Measurements from ENCODE around the gene DENND5B.
A peak's percentile ranks its signal among the peaks of the same experiment; 100 is the strongest.
"Not testable (repeated sequence)": the region's sequence is repeated elsewhere in the genome, so short reads cannot be mapped to it uniquely, and the experiment has no call there.

Gene DENND5B

GRCh38 chr12:31618228-31619025 is 27.5 kb upstream of the DENND5B start:
- Histone ChIP-seq H3K9me3 (ENCODE audit: control insufficient read depth in 2 of 2, low read length in 2 of 2) (no peaks in the 10 kb centered on the region), H3K36me3 (ENCODE audit: control insufficient read depth in 2 of 2, insufficient read depth in 2 of 2, low read length in 2 of 2) (no peaks in the 10 kb centered on the region), H3K4me3 (ENCODE audit: low read length in 2 of 2) (no peak overlapping the region), H3K4me1 (ENCODE audit: control insufficient read depth, insufficient read depth, low read length) (no peaks in the 10 kb centered on the region), H3K27ac (ENCODE audit: low read length) (no peak overlapping the region), H3K27me3 (ENCODE audit: control insufficient read depth in 1 of 2, insufficient read depth in 2 of 2, low read length in 2 of 2) (no peaks in the 10 kb centered on the region), H3K9ac (ENCODE audit: low read length in 2 of 2) (no peak overlapping the region)

DNA sequence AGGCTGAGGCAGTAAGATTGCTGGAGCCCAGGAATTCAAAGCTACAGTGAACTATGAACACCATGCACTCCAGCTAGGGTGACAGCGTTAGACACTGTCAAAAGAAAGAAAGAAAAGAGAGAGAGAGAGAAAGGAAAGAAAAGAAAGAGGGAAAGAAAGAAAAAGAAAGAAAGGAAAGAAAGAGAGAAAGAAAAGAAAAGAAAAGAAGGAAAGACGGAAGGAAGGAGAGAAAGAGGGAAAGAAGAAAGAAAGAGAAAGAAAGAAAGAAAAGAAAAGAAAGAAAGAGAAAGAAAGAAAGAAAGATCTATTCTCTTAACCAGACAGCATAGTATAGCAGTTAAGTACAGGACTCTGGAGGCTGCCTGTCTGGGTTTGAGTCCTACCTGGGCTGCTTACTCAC is 21.9 kb upstream of the DENND5B start:
- peaks cover 0 to 2% of the 10 kb centered on the region in 2 donors for H3K9me3 ChIP-seq (ENCODE audit: control insufficient read depth in 2 of 2, low read length in 2 of 2)
- H3K9ac ChIP-seq (ENCODE audit: low read length in 2 of 2) = no peak overlapping the region
- H3K4me1 ChIP-seq (ENCODE audit: control insufficient read depth, insufficient read depth, low read length) = no peaks in the 10 kb centered on the region
- H3K27ac ChIP-seq (ENCODE audit: low read length) = no peak overlapping the region
- H3K36me3 ChIP-seq (ENCODE audit: control insufficient read depth in 2 of 2, insufficient read depth in 2 of 2, low read length in 2 of 2) = no peaks in the 10 kb centered on the region
- H3K27me3 ChIP-seq (ENCODE audit: control insufficient read depth in 1 of 2, insufficient read depth in 2 of 2, low read length in 2 of 2) = no peaks in the 10 kb centered on the region
- no peak overlapping the region for H3K4me3 ChIP-seq (ENCODE audit: low read length in 2 of 2)

GRCh38 chr12:31608299-31608698 is 17.4 kb upstream of the DENND5B start:
- H3K4me3 ChIP-seq (ENCODE audit: low read length in 2 of 2); H3K4me1 ChIP-seq (ENCODE audit: control insufficient read depth, insufficient read depth, low read length); H3K27ac ChIP-seq (ENCODE audit: low read length); H3K9ac ChIP-seq (ENCODE audit: low read length in 2 of 2); H3K9me3 ChIP-seq (ENCODE audit: control insufficient read depth in 2 of 2, low read length in 2 of 2); H3K27me3 ChIP-seq (ENCODE audit: control insufficient read depth in 1 of 2, insufficient read depth in 2 of 2, low read length in 2 of 2); H3K36me3 ChIP-seq (ENCODE audit: control insufficient read depth in 2 of 2, insufficient read depth in 2 of 2, low read length in 2 of 2): not testable (repeated sequence)

GRCh38 chr12:31605531-31605930 is 14.6 kb upstream of the DENND5B start:
- Histone ChIP-seq H3K27me3 (ENCODE audit: control insufficient read depth in 1 of 2, insufficient read depth in 2 of 2, low read length in 2 of 2) (no peaks in the 10 kb centered on the region), H3K9ac (ENCODE audit: low read length in 2 of 2) (no peak overlapping the region), H3K4me3 (ENCODE audit: low read length in 2 of 2) (no peak overlapping the region), H3K9me3 (ENCODE audit: control insufficient read depth in 2 of 2, low read length in 2 of 2) (peaks cover 0 to 2% of the 10 kb centered on the region in 2 donors), H3K36me3 (ENCODE audit: control insufficient read depth in 2 of 2, insufficient read depth in 2 of 2, low read length in 2 of 2) (no peaks in the 10 kb centered on the region), H3K4me1 (ENCODE audit: control insufficient read depth, insufficient read depth, low read length) (no peaks in the 10 kb centered on the region), H3K27ac (ENCODE audit: low read length) (no peak overlapping the region)

DNA sequence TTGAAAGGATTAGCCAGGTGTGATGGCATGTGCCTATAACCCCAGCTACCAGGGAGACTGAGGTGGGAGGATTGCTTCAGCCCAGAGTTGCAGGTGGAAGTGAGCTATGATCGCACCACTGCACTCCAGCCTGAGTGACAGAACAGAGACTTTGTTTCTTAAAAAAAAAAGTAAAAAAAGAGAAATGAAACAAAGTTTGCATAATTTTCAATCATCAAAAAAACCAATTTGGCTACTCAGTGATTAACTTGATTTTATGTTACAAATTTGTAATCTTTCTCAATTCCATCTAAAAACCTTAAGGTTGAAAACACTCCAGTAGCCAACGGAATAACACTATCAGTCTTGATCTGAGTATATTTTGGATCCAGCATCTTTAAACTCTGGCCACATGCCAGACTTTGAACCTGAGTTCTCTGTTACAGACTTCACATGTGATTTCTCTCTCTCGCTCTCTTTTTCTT is 12.6 kb upstream of the DENND5B start:
- H3K27ac ChIP-seq (ENCODE audit: low read length) = no peak overlapping the region

GRCh38 chr12:31600750-31601149 is 9.8 kb upstream of the DENND5B start:
- no peaks in the 10 kb centered on the region for H3K36me3 ChIP-seq (ENCODE audit: control insufficient read depth in 2 of 2, insufficient read depth in 2 of 2, low read length in 2 of 2)
- H3K9me3 ChIP-seq (ENCODE audit: control insufficient read depth in 2 of 2, low read length in 2 of 2) = no peaks in the 10 kb centered on the region
- no peak overlapping the region for H3K4me3 ChIP-seq (ENCODE audit: low read length in 2 of 2)
- H3K4me1 ChIP-seq (ENCODE audit: control insufficient read depth, insufficient read depth, low read length) = no peaks in the 10 kb centered on the region
- H3K27me3 ChIP-seq (ENCODE audit: control insufficient read depth in 1 of 2, insufficient read depth in 2 of 2, low read length in 2 of 2) = no peaks in the 10 kb centered on the region
- H3K27ac ChIP-seq (ENCODE audit: low read length) = no peak overlapping the region
- H3K9ac ChIP-seq (ENCODE audit: low read length in 2 of 2) = no peak overlapping the region

More for the DNA sequence above, 12.6 kb upstream of the DENND5B start:
- H3K9ac ChIP-seq (ENCODE audit: low read length in 2 of 2) = no peak overlapping the region
- no peaks in the 10 kb centered on the region for H3K27me3 ChIP-seq (ENCODE audit: control insufficient read depth in 1 of 2, insufficient read depth in 2 of 2, low read length in 2 of 2)
- no peak overlapping the region for H3K4me3 ChIP-seq (ENCODE audit: low read length in 2 of 2)
- no peaks in the 10 kb centered on the region for H3K36me3 ChIP-seq (ENCODE audit: control insufficient read depth in 2 of 2, insufficient read depth in 2 of 2, low read length in 2 of 2)
- H3K4me1 ChIP-seq (ENCODE audit: control insufficient read depth, insufficient read depth, low read length) = no peaks in the 10 kb centered on the region
- H3K9me3 ChIP-seq (ENCODE audit: control insufficient read depth in 2 of 2, low read length in 2 of 2) = peaks cover 0 to 2% of the 10 kb centered on the region in 2 donors

DNA sequence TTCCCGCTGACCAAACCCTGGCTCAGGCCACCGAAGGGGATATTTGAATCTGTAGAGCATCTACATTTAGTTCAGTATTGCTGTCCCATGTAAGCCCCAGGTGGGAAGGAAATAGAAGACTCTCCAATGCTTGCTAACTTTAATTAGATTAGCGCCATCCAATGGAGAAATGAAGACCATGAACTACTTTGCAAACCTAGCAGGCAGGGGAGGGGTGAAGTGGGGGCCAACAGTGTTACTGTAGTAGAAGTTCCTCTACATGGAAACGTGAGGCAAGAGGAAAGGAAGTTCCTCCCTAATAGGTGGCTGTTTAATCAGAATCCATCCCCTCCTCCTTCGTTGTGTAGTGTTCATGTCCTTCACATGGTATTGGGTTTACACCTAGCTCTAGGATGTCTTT is 9.3 kb upstream of the DENND5B start:
- H3K27me3 ChIP-seq (ENCODE audit: control insufficient read depth in 1 of 2, insufficient read depth in 2 of 2, low read length in 2 of 2) = no peaks in the 10 kb centered on the region
- H3K9ac ChIP-seq (ENCODE audit: low read length in 2 of 2) = no peak overlapping the region
- no peaks in the 10 kb centered on the region for H3K4me1 ChIP-seq (ENCODE audit: control insufficient read depth, insufficient read depth, low read length)
- H3K9me3 ChIP-seq (ENCODE audit: control insufficient read depth in 2 of 2, low read length in 2 of 2) = no peaks in the 10 kb centered on the region
- H3K27ac ChIP-seq (ENCODE audit: low read length) = no peak overlapping the region
- H3K36me3 ChIP-seq (ENCODE audit: control insufficient read depth in 2 of 2, insufficient read depth in 2 of 2, low read length in 2 of 2) = no peaks in the 10 kb centered on the region
- no peak overlapping the region for H3K4me3 ChIP-seq (ENCODE audit: low read length in 2 of 2)

DNA sequence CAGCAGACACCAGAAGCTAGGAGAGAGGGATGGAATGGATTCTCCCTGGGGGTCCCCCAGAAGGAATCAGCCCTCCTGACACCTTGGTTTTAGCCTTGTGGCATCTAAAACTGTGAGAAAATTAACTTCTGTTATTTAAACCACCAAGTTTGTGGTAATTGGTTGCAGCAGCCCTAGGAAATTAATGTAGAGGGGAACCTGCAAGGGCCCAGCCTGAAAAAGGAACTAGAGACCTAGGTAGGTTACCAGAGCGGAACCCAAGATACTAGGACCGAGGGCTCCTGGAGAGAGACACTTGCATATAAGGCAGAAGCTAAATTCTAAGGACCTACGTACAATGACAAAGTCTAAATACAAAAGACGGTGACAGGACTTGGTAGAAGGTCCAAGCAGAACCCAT is 8.1 kb upstream of the DENND5B start:
- Histone ChIP-seq H3K9ac (ENCODE audit: low read length in 2 of 2) (no peak overlapping the region), H3K27ac (ENCODE audit: low read length) (no peak overlapping the region), H3K36me3 (ENCODE audit: control insufficient read depth in 2 of 2, insufficient read depth in 2 of 2, low read length in 2 of 2) (no peaks in the 10 kb centered on the region), H3K4me3 (ENCODE audit: low read length in 2 of 2) (no peak overlapping the region), H3K9me3 (ENCODE audit: control insufficient read depth in 2 of 2, low read length in 2 of 2) (no peaks in the 10 kb centered on the region), H3K4me1 (ENCODE audit: control insufficient read depth, insufficient read depth, low read length) (no peaks in the 10 kb centered on the region), H3K27me3 (ENCODE audit: control insufficient read depth in 1 of 2, insufficient read depth in 2 of 2, low read length in 2 of 2) (no peaks in the 10 kb centered on the region)

DNA sequence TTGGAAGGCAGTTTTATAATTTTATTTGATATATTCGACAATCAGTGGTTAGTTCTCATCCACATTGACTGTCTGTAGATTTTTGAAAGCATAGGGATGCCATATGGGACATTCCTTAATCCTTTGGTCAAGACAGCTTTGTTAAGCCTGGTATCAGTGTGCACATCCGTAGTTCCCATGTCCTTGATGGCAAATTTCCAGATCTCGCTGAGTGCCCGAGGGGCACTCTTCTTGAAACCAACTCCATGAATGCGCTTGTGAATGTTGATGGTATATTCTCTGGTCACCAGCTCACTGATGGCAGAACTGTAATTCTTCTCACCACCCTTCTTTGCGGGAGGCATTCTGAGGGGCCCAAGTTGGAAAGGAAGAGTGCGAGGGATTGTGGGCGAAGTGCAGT is 6.1 kb upstream of the DENND5B start:
- no peak overlapping the region for H3K27ac ChIP-seq (ENCODE audit: low read length)
- no peak overlapping the region for H3K9ac ChIP-seq (ENCODE audit: low read length in 2 of 2)
- H3K4me3 ChIP-seq (ENCODE audit: low read length in 2 of 2) = no peak overlapping the region
- no peaks in the 10 kb centered on the region for H3K9me3 ChIP-seq (ENCODE audit: control insufficient read depth in 2 of 2, low read length in 2 of 2)
- H3K4me1 ChIP-seq (ENCODE audit: control insufficient read depth, insufficient read depth, low read length) = no peaks in the 10 kb centered on the region
- no peaks in the 10 kb centered on the region for H3K27me3 ChIP-seq (ENCODE audit: control insufficient read depth in 1 of 2, insufficient read depth in 2 of 2, low read length in 2 of 2)
- no peaks in the 10 kb centered on the region for H3K36me3 ChIP-seq (ENCODE audit: control insufficient read depth in 2 of 2, insufficient read depth in 2 of 2, low read length in 2 of 2)

- peaks cover 3% of the 10 kb centered on the region for H3K4me1 ChIP-seq (ENCODE audit: control insufficient read depth, insufficient read depth, low read length)
- H3K36me3 ChIP-seq (ENCODE audit: control insufficient read depth in 2 of 2, insufficient read depth in 2 of 2, low read length in 2 of 2) = no peaks in the 10 kb centered on the region
- no peaks in the 10 kb centered on the region for H3K9me3 ChIP-seq (ENCODE audit: control insufficient read depth in 2 of 2, low read length in 2 of 2)
- H3K27me3 ChIP-seq (ENCODE audit: control insufficient read depth in 1 of 2, insufficient read depth in 2 of 2, low read length in 2 of 2) = no peaks in the 10 kb centered on the region
- H3K9ac ChIP-seq (ENCODE audit: low read length in 2 of 2) = no peak overlapping the region
- H3K4me3 ChIP-seq (ENCODE audit: low read length in 2 of 2) = no peak overlapping the region
- H3K27ac ChIP-seq (ENCODE audit: low read length) = no peak overlapping the region
These were observed 3.7 kb upstream of the DENND5B start for GRCh38 chr12:31594681-31595080.

- H3K9ac ChIP-seq (ENCODE audit: low read length in 2 of 2) = peak overlapping the region; percentile 81 to 93
- no peaks in the 10 kb centered on the region for H3K36me3 ChIP-seq (ENCODE audit: control insufficient read depth in 2 of 2, insufficient read depth in 2 of 2, low read length in 2 of 2)
- peaks cover 3% of the 10 kb centered on the region for H3K4me1 ChIP-seq (ENCODE audit: control insufficient read depth, insufficient read depth, low read length)
- H3K9me3 ChIP-seq (ENCODE audit: control insufficient read depth in 2 of 2, low read length in 2 of 2) = no peaks in the 10 kb centered on the region
- H3K4me3 ChIP-seq (ENCODE audit: low read length in 2 of 2) = peak overlapping the region; percentile 91 to 94
- H3K27ac ChIP-seq (ENCODE audit: low read length) = peak overlapping the region; percentile 86
- no peaks in the 10 kb centered on the region for H3K27me3 ChIP-seq (ENCODE audit: control insufficient read depth in 1 of 2, insufficient read depth in 2 of 2, low read length in 2 of 2)
These were observed 505 bp upstream of the DENND5B start for GRCh38 chr12:31591380-31591901.
